BLaER1 treated with 17β-estradiol and CSF1 and Interleukin-3, amounts not matched to agents 10 nM and 100 nM (cell line): ENCODE measurements around the gene KCNMB1.

Experiments
- H3K27ac ChIP-seq, 11 experiments: shearing (Covaris generic); formaldehyde crosslinking; 2 replicates each; pipeline ENCODE4 v1.8.1; 2022
- H3K27me3 ChIP-seq, 11 experiments: shearing (Covaris generic); formaldehyde crosslinking; 2 replicates each; pipeline ENCODE4 v1.8.1; 2022
- H3K36me3 ChIP-seq, 11 experiments: shearing (Covaris generic); formaldehyde crosslinking; 2 replicates each; pipeline ENCODE4 v1.8.1; 2022
- H3K4me1 ChIP-seq, 10 experiments: shearing (Covaris generic); formaldehyde crosslinking; 2 replicates each; pipeline ENCODE4 v1.8.1; 2022
- H3K4me2 ChIP-seq, 11 experiments: shearing (Covaris generic); formaldehyde crosslinking; 2 replicates each; pipeline ENCODE4 v1.8.1; 2022
- H3K4me3 ChIP-seq, 10 experiments: shearing (Covaris generic); formaldehyde crosslinking; 2 replicates each; pipeline ENCODE4 v1.8.1; 2022
- H3K9ac ChIP-seq, 11 experiments: shearing (Covaris generic); formaldehyde crosslinking; 2 replicates each; pipeline ENCODE4 v1.8.1; 2022
- H3K9me3 ChIP-seq, 11 experiments: shearing (Covaris generic); formaldehyde crosslinking; replicated peaks in 1 of 11; 2 replicates each; pipeline ENCODE4 v1.8.1; 2022
- H4K20me1 ChIP-seq, 11 experiments: shearing (Covaris generic); formaldehyde crosslinking; 2 replicates each; pipeline ENCODE4 v1.8.1; 2022
- Cebpa-rat ChIP-seq, 11 experiments: shearing (Covaris generic); IDR thresholded peaks; 2 replicates each; pipeline ENCODE4 v1.8.1; 2022

Gene KCNMB1

GRCh38 chr5:170420806-170421412 is 31.7 kb upstream of the KCNMB1 start:
- Histone ChIP-seq H3K9me3 (no peaks in the 10 kb centered on the region), H3K27ac (no peak overlapping the region), H4K20me1 (no peaks in the 10 kb centered on the region), H3K4me1 (peaks cover 15 to 37% (median 25%) of the 10 kb centered on the region in 10 experiments; a peak in 19 of 20 replicates), H3K27me3 (no peaks in the 10 kb centered on the region), H3K36me3 (no peaks in the 10 kb centered on the region), H3K4me3 (no peak overlapping the region), H3K9ac (no peak overlapping the region), H3K4me2 (0 out of 22 replicates have a peak overlapping the region, but pooled peaks of 1 of the 11 experiments have one; percentile 33)
- no peak for TF ChIP-seq Cebpa-rat (IDR thresholded peaks at IDR 0.05)

DNA sequence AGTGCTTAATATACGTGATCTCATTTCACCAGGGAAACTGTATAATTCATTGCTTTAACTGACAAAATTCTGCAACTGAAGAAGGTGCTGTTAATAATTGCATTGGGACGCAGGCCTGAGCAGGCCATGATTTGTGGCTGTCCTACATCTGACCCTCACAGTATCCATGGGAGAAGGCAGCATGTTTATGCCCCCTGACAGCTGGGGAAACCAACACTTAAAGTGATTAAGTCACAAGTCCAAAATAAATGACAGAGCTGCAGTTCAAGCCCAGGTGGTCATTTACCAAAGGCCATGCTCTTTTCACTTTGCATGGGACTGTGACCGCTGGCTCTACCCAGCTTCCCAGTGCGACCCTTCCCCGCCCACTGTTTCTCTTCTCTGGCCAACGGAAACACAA is 30.5 kb upstream of the KCNMB1 start:
- Histone ChIP-seq H3K9me3 (no peaks in the 10 kb centered on the region), H3K4me2 (no peak overlapping the region), H3K4me3 (no peak overlapping the region), H4K20me1 (no peaks in the 10 kb centered on the region), H3K36me3 (no peaks in the 10 kb centered on the region), H3K9ac (no peak overlapping the region), H3K4me1 (peaks cover 10 to 37% (median 24%) of the 10 kb centered on the region in 10 experiments; a peak in 16 of 20 replicates), H3K27ac (no peak overlapping the region), H3K27me3 (no peaks in the 10 kb centered on the region)
- TF ChIP-seq Cebpa-rat (IDR thresholded peaks at IDR 0.05), result no peak

- Histone ChIP-seq H3K27me3 (no peaks in the 10 kb centered on the region), H3K4me1 (peaks cover 10 to 41% (median 24%) of the 10 kb centered on the region in 10 experiments; a peak in 16 of 20 replicates), H4K20me1 (no peaks in the 10 kb centered on the region), H3K36me3 (no peaks in the 10 kb centered on the region), H3K4me2 (peak overlapping the region in 1 of 11 experiments; percentile 16; a peak in 1 of 22 replicates), H3K9ac (no peak overlapping the region), H3K4me3 (no peak overlapping the region), H3K27ac (no peak overlapping the region), H3K9me3 (no peaks in the 10 kb centered on the region)
- no peak for TF ChIP-seq Cebpa-rat (IDR thresholded peaks at IDR 0.05)
These were observed 29.6 kb upstream of the KCNMB1 start for GRCh38 chr5:170418736-170419135.

- TF ChIP-seq Cebpa-rat (IDR thresholded peaks at IDR 0.05), result no peak
- no peaks in the 10 kb centered on the region for H4K20me1 ChIP-seq
- peak overlapping the region in 5 of 11 experiments; percentile 6 to 51 (median 29); a peak in 8 of 22 replicates for H3K4me2 ChIP-seq
- H3K4me1 ChIP-seq, result peaks cover 8 to 42% (median 18%) of the 10 kb centered on the region in 10 experiments; a peak in 13 of 20 replicates
- H3K27ac ChIP-seq, result peak overlapping the region in 1 of 11 experiments; percentile 40; a peak in 1 of 22 replicates
- H3K9ac ChIP-seq, result no peak overlapping the region
- H3K4me3 ChIP-seq, result no peak overlapping the region
- no peaks in the 10 kb centered on the region for H3K27me3 ChIP-seq
- H3K36me3 ChIP-seq, result no peaks in the 10 kb centered on the region
- no peaks in the 10 kb centered on the region for H3K9me3 ChIP-seq
These were observed 27.4 kb upstream of the KCNMB1 start for GRCh38 chr5:170416526-170416925.

DNA sequence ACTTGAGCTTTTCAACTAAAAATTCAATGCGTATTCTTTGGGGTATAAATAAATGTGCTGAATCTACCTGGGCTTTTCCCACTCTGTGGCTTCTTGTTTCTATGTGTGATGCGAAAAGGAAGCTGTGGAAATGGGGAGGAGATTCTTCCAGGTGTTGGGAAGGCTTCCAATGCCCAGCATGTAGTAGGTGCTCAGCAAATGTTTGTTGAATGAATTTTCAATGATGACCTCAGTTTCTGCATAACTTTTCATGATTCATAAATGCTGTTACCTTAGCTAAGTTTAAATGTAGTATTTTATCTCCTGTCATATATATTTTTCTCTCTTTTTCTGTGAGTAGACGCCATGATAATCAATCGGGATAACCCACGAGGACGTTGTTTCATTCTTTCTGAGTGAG is 25.6 kb upstream of the KCNMB1 start:
- Histone ChIP-seq H4K20me1 (no peaks in the 10 kb centered on the region), H3K9ac (no peak overlapping the region), H3K4me1 (peaks cover 7 to 32% (median 16%) of the 10 kb centered on the region in 10 experiments; a peak in 13 of 20 replicates), H3K4me2 (no peak overlapping the region), H3K36me3 (no peaks in the 10 kb centered on the region), H3K9me3 (no peaks in the 10 kb centered on the region), H3K4me3 (no peak overlapping the region), H3K27ac (no peak overlapping the region), H3K27me3 (no peaks in the 10 kb centered on the region)
- no peak for TF ChIP-seq Cebpa-rat (IDR thresholded peaks at IDR 0.05)

DNA sequence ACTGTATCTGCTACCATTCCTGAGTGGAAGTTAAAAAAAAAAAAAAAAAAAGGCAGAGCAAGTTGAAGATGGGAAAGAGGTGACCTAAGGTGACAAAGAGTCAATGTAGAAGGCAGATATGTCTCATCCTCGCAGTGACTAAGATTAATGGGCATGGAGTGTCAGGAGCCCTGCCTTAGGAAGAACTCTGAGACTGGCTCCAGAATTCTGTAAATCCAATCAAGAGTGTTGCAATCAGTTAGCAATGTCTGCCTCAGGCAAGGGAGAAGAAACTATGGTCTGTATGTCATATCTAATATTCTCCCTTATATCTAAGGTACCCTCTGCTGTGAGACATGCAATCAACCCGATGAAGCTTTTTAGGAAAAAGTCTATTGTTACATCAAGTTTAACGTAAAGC is 24.7 kb upstream of the KCNMB1 start:
- no peak overlapping the region for H3K4me3 ChIP-seq
- H3K27me3 ChIP-seq, result no peaks in the 10 kb centered on the region
- no peaks in the 10 kb centered on the region for H3K36me3 ChIP-seq
- peaks cover 7 to 32% (median 16%) of the 10 kb centered on the region in 10 experiments; a peak in 13 of 20 replicates for H3K4me1 ChIP-seq
- H3K27ac ChIP-seq, result no peak overlapping the region
- TF ChIP-seq Cebpa-rat (IDR thresholded peaks at IDR 0.05), result no peak
- H4K20me1 ChIP-seq, result no peaks in the 10 kb centered on the region
- no peaks in the 10 kb centered on the region for H3K9me3 ChIP-seq
- peak overlapping the region in 1 of 11 experiments; percentile 2; a peak in 1 of 22 replicates for H3K4me2 ChIP-seq
- H3K9ac ChIP-seq, result no peak overlapping the region

DNA sequence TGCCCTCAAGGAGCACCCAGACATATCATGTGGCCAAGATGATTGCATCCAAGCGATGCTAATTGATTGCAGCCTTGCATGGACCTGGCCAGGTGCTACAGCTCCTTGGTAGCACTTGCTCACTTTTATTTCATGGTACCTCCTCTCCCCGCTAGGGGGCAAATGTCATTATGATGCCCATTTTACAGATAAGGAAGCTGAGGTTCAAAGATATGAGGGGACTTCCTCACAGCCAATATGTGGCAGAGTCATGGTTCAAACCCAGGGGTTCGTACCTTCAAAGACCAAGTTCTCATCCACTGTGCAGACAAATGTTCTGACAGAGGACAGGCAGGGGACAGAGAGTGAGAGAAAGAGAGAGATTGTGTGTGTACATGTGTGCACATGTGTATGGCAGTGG is 21.9 kb upstream of the KCNMB1 start:
- no peak overlapping the region for H3K4me3 ChIP-seq
- H4K20me1 ChIP-seq, result no peaks in the 10 kb centered on the region
- no peaks in the 10 kb centered on the region for H3K36me3 ChIP-seq
- no peak overlapping the region for H3K27ac ChIP-seq
- peaks cover 5 to 34% (median 15%) of the 10 kb centered on the region in 10 experiments; a peak in 19 of 20 replicates for H3K4me1 ChIP-seq
- H3K27me3 ChIP-seq, result no peaks in the 10 kb centered on the region
- TF ChIP-seq Cebpa-rat (IDR thresholded peaks at IDR 0.05), result no peak
- H3K9me3 ChIP-seq, result no peaks in the 10 kb centered on the region
- H3K9ac ChIP-seq, result no peak overlapping the region
- H3K4me2 ChIP-seq, result no peak overlapping the region

DNA sequence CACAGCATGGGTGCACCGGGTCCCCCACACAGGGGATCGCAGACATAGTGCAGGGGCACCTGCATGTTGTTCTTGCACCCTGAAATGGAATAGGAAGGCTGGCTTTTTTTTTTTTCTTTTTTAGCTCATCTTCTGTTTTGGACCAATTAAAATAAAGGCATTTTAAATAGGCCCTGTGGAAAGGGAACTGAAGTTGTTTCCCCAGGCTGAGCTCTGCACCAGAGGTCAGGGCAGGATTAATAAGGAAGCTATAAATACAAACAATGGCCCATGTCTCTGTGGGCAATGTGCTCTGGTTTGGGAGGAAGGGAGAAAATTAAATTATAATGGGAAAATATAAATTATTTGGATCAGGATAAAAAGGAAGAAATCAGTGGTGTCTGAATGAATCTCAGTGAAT is 21.2 kb upstream of the KCNMB1 start:
- H4K20me1 ChIP-seq, result no peaks in the 10 kb centered on the region
- H3K27me3 ChIP-seq, result no peaks in the 10 kb centered on the region
- H3K27ac ChIP-seq, result no peak overlapping the region

GRCh38 chr5:170408877-170409660 is 19.9 kb upstream of the KCNMB1 start:
- H3K27ac ChIP-seq, result no peak overlapping the region
- H3K4me3 ChIP-seq, result no peak overlapping the region
- H3K9ac ChIP-seq, result no peak overlapping the region
- no peaks in the 10 kb centered on the region for H3K36me3 ChIP-seq
- no peaks in the 10 kb centered on the region for H3K9me3 ChIP-seq
- peaks cover 9 to 39% (median 18%) of the 10 kb centered on the region in 10 experiments; a peak in 18 of 20 replicates for H3K4me1 ChIP-seq
- H3K4me2 ChIP-seq, result no peak overlapping the region
- no peaks in the 10 kb centered on the region for H4K20me1 ChIP-seq
- no peak for TF ChIP-seq Cebpa-rat (IDR thresholded peaks at IDR 0.05)
- no peaks in the 10 kb centered on the region for H3K27me3 ChIP-seq

More for the DNA sequence above, 21.2 kb upstream of the KCNMB1 start:
- H3K4me3 ChIP-seq, result no peak overlapping the region
- H3K4me1 ChIP-seq, result peaks cover 9 to 34% (median 17%) of the 10 kb centered on the region in 10 experiments; a peak in 18 of 20 replicates
- peak overlapping the region in 1 of 11 experiments; percentile 8; a peak in 1 of 22 replicates for H3K4me2 ChIP-seq
- no peak for TF ChIP-seq Cebpa-rat (IDR thresholded peaks at IDR 0.05)
- no peak overlapping the region for H3K9ac ChIP-seq
- no peaks in the 10 kb centered on the region for H3K9me3 ChIP-seq
- H3K36me3 ChIP-seq, result no peaks in the 10 kb centered on the region
